Type B pancreatic cell (in vitro differentiated cells): Measurements from ENCODE around the gene SLC4A9. TPM values are rescaled to one million over a fixed set of nuclear protein-coding genes. Genes with fewer than 3 reads are reported as not detected.

ENCODE experiments used
- DNase-seq: peaks from one replicate; pipeline ENCODE4 v3.0.0; 2021; ENCODE audit warnings: mixed read lengths; ENCODE audit not compliant: unreplicated experiment; ENCODE audit errors: extremely low spot score
- H3K27ac Mint-ChIP-seq: 2 replicates; pipeline ENCODE4 v1.8.0; 2021; ENCODE audit warnings: mild to moderate bottlenecking, mixed read lengths
- H3K27me3 Mint-ChIP-seq: 2 replicates; pipeline ENCODE4 v1.8.0; 2021; ENCODE audit warnings: mixed read lengths
- H3K36me3 Mint-ChIP-seq: 2 replicates; pipeline ENCODE4 v1.8.0; 2021; ENCODE audit warnings: mixed read lengths
- H3K4me1 Mint-ChIP-seq: one replicate; pipeline ENCODE4 v1.8.0; 2021; ENCODE audit warnings: mixed read lengths; ENCODE audit not compliant: unreplicated experiment
- H3K4me3 Mint-ChIP-seq: 2 replicates; pipeline ENCODE4 v1.8.0; 2021; ENCODE audit warnings: mild to moderate bottlenecking, mixed read lengths
- H3K9me3 Mint-ChIP-seq: 2 replicates; pipeline ENCODE4 v1.8.0; 2021; ENCODE audit warnings: mixed read lengths
- total RNA-seq: library from RNA; stranded (reverse); gene quantifications from 2 replicates; pipeline ENCODE4 v1.2.1, GENCODE V29; 2021; ENCODE audit warnings: low replicate concordance
- TF ChIP-seq, protein P1 (sequence below): fragments of 200-600 bp; sonication (generic); conservative IDR thresholded peaks from 2 replicates; pipeline ENCODE4 v1.5.0; 2021; ENCODE audit warnings: antibody characterized with exemption, mild to moderate bottlenecking

SLC4A9 gene
- total RNA-seq, 1 donor from 2014 or later: not detected

DNA sequence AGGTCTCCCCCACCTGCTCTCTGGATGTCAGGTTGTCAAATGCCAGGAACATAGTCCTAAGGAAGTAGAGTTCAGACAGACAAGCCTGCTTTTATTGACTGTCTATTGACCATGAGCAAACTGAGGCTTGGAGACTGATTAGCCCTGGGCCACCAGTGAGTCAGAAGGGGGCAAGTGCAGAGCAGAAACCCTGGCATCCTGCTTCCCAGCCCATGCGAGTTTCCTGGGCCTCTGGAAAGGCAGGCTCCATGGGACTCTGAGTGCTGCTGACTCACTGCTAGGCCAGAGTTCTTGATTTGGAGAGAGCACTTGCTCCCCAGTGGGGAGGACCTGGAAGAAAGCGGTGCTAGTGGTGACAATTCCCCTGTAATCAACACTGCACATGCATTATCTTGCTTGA is 10.8 kb upstream of the SLC4A9 start:
- H3K4me3 Mint-ChIP-seq: no peak overlapping the region
- TF ChIP-seq, protein P1, sequence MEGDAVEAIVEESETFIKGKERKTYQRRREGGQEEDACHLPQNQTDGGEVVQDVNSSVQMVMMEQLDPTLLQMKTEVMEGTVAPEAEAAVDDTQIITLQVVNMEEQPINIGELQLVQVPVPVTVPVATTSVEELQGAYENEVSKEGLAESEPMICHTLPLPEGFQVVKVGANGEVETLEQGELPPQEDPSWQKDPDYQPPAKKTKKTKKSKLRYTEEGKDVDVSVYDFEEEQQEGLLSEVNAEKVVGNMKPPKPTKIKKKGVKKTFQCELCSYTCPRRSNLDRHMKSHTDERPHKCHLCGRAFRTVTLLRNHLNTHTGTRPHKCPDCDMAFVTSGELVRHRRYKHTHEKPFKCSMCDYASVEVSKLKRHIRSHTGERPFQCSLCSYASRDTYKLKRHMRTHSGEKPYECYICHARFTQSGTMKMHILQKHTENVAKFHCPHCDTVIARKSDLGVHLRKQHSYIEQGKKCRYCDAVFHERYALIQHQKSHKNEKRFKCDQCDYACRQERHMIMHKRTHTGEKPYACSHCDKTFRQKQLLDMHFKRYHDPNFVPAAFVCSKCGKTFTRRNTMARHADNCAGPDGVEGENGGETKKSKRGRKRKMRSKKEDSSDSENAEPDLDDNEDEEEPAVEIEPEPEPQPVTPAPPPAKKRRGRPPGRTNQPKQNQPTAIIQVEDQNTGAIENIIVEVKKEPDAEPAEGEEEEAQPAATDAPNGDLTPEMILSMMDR: no peak
- peaks cover 46% of the 10 kb centered on the region for H3K27me3 Mint-ChIP-seq
- no peaks in the 10 kb centered on the region for H3K9me3 Mint-ChIP-seq
- no peaks in the 10 kb centered on the region for H3K36me3 Mint-ChIP-seq
- H3K4me1 Mint-ChIP-seq: peaks cover 26% of the 10 kb centered on the region
- DNase-seq: no peak
- H3K27ac Mint-ChIP-seq: no peak overlapping the region

DNA sequence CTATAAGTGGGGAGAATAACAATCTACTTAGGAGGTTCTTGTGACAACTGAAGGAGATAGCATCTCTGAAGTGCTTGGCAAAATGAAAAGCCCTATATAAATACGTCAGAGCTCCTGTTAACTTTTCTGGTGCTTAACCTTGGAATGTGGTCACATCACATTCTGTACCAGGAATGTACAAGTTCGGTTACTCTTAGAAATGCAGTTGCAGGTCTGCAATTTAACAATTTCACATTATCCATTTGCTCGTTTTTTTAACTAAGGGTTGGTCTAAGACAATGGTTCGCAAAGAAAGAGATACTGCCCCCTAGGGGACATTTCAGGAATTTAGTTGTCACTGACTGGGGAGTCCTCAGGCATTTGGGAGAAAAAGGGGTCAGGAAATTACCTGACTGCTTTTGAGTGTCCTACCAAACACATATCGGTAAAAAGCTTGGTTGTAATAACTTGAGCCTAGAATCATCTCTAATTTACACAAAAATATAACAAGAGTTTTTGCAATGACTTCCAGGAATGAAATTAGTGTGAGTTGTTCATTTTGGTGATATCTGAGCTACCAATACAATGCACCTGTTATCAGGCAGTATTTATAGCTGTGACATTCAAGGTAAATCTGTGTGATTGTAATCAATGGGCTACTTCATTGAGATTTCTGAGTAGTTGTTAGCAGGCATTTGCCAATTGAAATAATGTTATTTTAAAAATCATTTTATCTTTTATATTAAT is 8.2 kb upstream of the SLC4A9 start:
- peak overlapping the region; percentile 9 for H3K4me3 Mint-ChIP-seq
- TF ChIP-seq, protein P1: peak; percentile 93
- H3K4me1 Mint-ChIP-seq: peaks cover 19% of the 10 kb centered on the region
- peaks cover 35% of the 10 kb centered on the region for H3K27me3 Mint-ChIP-seq
- peak overlapping the region; percentile 87 for H3K27ac Mint-ChIP-seq
- H3K36me3 Mint-ChIP-seq: no peaks in the 10 kb centered on the region
- H3K9me3 Mint-ChIP-seq: no peaks in the 10 kb centered on the region
- no peak for DNase-seq

DNA sequence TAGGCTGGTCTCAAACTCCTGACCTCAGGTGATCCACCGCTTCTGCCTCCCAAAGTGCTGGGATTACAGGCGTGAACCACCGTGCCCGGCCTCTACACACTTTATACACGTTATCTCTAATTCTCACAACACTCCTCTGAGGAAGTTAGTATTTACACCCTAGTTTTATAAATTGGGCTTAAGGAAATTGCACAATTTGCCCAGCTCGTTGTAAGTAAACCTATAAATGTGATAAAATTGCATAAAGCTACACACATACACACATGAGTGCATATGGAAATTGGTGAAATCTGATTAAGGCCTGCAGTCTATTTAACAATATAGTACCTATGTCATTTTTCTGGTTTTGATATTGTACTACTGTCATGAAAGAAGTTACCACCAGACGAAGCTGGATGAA is 4.4 kb upstream of the SLC4A9 start:
- H3K27me3 Mint-ChIP-seq: peaks cover 23% of the 10 kb centered on the region
- H3K4me3 Mint-ChIP-seq: no peak overlapping the region
- H3K9me3 Mint-ChIP-seq: no peaks in the 10 kb centered on the region
- TF ChIP-seq, protein P1: no peak
- H3K4me1 Mint-ChIP-seq: peaks cover 17% of the 10 kb centered on the region
- no peak for DNase-seq
- no peaks in the 10 kb centered on the region for H3K36me3 Mint-ChIP-seq
- H3K27ac Mint-ChIP-seq: no peak overlapping the region

DNA sequence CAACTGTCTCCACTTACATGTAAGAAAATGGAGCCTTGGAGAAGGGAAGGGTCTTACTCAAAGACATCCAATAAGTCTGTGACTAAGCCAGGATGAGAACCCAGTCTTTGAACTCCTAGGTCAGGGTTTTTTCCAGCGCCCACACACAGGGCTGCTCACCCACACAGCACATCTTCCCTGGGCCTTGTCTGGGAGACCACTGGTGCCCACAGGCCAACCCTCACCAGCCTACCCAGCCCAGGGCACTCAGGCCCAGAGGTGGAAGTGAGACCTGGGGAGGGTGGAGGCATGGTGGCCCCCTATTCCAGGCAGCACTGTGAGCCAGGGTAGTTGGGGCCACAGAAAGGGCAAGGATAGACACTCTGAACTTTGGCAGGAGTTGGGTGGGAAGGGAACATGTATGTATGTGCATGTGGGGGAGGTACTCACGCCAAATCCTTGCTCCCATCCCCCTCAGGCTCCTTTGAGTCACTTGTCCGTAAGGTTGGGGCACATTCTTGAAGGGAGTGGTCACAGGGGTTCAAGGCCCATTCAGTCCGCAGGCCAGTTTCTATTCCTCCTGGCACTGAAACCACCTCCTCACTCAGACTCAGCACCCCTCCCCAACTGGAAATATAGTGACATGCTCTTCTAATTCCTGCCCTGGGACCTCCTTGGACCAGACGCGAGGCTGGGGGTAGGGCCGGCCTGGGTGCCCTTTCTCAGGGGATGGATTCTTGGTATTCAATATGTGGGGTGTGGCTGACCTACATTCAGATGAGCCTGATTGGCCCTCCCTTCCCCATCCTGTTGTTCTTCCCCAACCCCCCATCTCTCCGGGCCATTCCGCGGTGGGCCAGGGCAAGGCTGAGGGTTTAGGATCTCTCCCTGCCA is 2.9 kb upstream of the SLC4A9 start:
- DNase-seq: no peak
- Mint-ChIP-seq H3K36me3 (no peaks in the 10 kb centered on the region), H3K4me1 (peaks cover 10% of the 10 kb centered on the region), H3K27me3 (peaks cover 13% of the 10 kb centered on the region), H3K27ac (peak overlapping the region; percentile 84), H3K4me3 (peak overlapping the region; percentile 80), H3K9me3 (no peaks in the 10 kb centered on the region)
- TF ChIP-seq, protein P1: no peak

DNA sequence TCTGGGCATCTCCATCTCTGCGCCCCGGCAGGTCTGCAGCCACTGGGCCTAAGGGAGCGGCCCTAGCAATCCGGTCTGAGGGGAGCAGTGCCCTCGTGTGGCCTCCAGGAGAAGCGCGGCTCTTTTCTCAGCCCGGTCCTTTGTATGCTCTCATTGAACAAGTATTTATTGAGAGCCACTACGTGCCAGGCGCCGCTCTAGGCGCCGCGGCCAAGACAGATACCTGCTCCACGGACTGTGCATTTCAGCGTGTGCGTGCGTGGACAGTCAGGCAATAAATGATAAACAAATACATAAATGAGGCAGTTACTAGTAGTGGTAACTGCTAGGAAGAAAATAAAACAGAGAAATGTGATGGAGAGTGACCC is 2.3 kb upstream of the SLC4A9 start:
- DNase-seq: peak; percentile 85
- no peaks in the 10 kb centered on the region for H3K36me3 Mint-ChIP-seq
- peak overlapping the region; percentile 80 for H3K4me3 Mint-ChIP-seq
- peaks cover 10% of the 10 kb centered on the region for H3K4me1 Mint-ChIP-seq
- TF ChIP-seq, protein P1: peak; percentile 90
- peak overlapping the region; percentile 84 for H3K27ac Mint-ChIP-seq
- H3K9me3 Mint-ChIP-seq: no peaks in the 10 kb centered on the region
- peaks cover 13% of the 10 kb centered on the region for H3K27me3 Mint-ChIP-seq
